Thyroid gland (tissue), 4 donors: ENCODE measurements around the gene DNAH9.

Source experiments
- POLR2A ChIP-seq, 2 donors: fragments of 450-650 bp; IDR thresholded peaks; one replicate each; pipeline ENCODE4 v1.6.1; 2017; ENCODE audit warnings: antibody characterized with exemption in 2 of 2, mild to moderate bottlenecking in 2 of 2, moderate library complexity in 1 of 2
- TF ChIP-seq, protein P1 (sequence below), 6 experiments: fragments of 200-600 bp in 3 of 6; fragments of 450-650 bp in 3 of 6; sonication (generic) in 3 of 6; IDR thresholded peaks; one replicate each; pipeline ENCODE4 v1.5.1; 2016 to 2019; ENCODE audit warnings: antibody characterized with exemption in 6 of 6, mild to moderate bottlenecking in 2 of 6, inconsistent platforms in 1 of 6, moderate library complexity in 1 of 6

DNA sequence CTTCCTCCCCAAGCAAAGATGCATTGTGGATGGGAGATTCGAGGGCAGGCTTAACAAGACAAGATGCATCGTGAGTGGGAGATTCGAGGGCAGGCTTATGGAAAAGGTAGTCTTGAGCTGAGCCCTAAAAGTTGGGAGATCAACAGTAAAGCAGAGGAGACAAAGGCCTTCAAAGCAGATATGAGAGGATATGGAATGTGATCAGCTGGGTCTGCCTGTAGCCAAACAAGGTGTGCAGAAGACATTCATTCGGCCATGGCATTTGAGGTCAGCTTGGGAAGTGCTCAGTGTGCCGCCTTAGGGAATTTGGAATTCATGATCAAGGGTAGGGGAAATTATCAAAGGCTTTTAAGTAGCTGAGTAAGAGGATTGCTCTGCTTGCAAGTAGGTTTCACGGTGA lies 39.5 kb downstream of the DNAH9 start:
- TF ChIP-seq, protein P1, sequence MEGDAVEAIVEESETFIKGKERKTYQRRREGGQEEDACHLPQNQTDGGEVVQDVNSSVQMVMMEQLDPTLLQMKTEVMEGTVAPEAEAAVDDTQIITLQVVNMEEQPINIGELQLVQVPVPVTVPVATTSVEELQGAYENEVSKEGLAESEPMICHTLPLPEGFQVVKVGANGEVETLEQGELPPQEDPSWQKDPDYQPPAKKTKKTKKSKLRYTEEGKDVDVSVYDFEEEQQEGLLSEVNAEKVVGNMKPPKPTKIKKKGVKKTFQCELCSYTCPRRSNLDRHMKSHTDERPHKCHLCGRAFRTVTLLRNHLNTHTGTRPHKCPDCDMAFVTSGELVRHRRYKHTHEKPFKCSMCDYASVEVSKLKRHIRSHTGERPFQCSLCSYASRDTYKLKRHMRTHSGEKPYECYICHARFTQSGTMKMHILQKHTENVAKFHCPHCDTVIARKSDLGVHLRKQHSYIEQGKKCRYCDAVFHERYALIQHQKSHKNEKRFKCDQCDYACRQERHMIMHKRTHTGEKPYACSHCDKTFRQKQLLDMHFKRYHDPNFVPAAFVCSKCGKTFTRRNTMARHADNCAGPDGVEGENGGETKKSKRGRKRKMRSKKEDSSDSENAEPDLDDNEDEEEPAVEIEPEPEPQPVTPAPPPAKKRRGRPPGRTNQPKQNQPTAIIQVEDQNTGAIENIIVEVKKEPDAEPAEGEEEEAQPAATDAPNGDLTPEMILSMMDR (IDR thresholded peaks at IDR 0.05) = no peak
- TF ChIP-seq POLR2A (IDR thresholded peaks at IDR 0.05) = no peak
